Activated T-cell treated with anti-CD3 and anti-CD28 coated beads, Interleukin-2, amount 50 U/mL, for 24 hours (primary cell): ENCODE results near the gene CNGA1.

ENCODE experiments used
- DNase-seq: peaks from one replicate; pipeline ENCODE4 v3.0.0-alpha.2; 2020
- H3K27ac Mint-ChIP-seq: 2 replicates; pipeline ENCODE4 v1.8.0; 2020; ENCODE audit warnings: mild to moderate bottlenecking, mixed read lengths
- H3K27me3 Mint-ChIP-seq: 2 replicates; pipeline ENCODE4 v1.8.0; 2020; ENCODE audit warnings: mixed read lengths
- H3K36me3 Mint-ChIP-seq: 2 replicates; pipeline ENCODE4 v1.8.0; 2020; ENCODE audit warnings: low read depth, mixed read lengths
- H3K4me1 Mint-ChIP-seq: 2 replicates; pipeline ENCODE4 v1.8.0; 2020; ENCODE audit warnings: low read depth, mixed read lengths
- H3K4me3 Mint-ChIP-seq: 2 replicates; pipeline ENCODE4 v1.8.0; 2020; ENCODE audit warnings: mild to moderate bottlenecking, moderate library complexity, mixed read lengths
- H3K9me3 Mint-ChIP-seq: 2 replicates; pipeline ENCODE4 v1.8.0; 2020; ENCODE audit warnings: mixed read lengths

The CNGA1 gene

DNA sequence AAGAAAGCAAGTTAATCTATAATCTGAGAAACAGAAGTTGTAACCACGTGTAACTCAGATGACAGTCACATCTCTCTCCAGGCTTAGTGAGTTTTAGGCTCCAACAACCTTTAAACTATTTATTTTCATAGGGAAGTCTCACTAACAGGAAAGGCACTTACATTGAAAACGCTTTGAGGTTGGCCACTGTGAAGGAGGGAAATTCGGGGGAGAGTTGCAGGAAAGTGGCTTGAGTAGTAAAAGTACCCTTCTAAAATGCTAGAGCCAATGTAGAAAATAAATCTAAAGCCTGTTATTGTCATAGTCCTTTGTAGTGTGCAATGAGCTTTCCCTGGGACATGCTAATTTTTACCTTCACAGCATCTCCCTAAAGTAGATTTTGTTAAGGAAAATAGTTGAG, 101.1 kb downstream of the CNGA1 start:
- H3K4me1 Mint-ChIP-seq = peaks cover 34% of the 10 kb centered on the region
- H3K27me3 Mint-ChIP-seq = no peaks in the 10 kb centered on the region
- peaks cover 3% of the 10 kb centered on the region for H3K9me3 Mint-ChIP-seq
- peaks cover 35% of the 10 kb centered on the region for H3K36me3 Mint-ChIP-seq
- peak overlapping the region; percentile 97 for H3K4me3 Mint-ChIP-seq
- no peak for DNase-seq
- H3K27ac Mint-ChIP-seq = no peak overlapping the region

DNA sequence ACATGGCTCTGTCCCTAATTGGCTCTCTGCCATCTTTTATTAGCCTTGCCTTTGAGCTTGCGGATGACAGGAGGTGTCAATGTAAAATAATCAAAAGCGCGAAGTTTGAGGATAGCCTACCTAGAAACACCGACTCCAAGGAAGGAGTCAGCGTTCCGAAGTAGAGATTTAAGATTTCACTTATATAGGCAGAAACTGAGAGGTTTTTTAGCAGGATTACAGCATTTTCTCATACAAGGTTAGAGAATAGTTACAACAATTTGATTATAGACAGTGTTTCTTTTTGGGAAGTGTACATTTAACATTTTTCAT, 101.6 kb downstream of the CNGA1 start:
- no peak for DNase-seq
- no peaks in the 10 kb centered on the region for H3K27me3 Mint-ChIP-seq
- peak overlapping the region; percentile 97 for H3K4me3 Mint-ChIP-seq
- peaks cover 3% of the 10 kb centered on the region for H3K9me3 Mint-ChIP-seq
- peaks cover 40% of the 10 kb centered on the region for H3K36me3 Mint-ChIP-seq
- H3K4me1 Mint-ChIP-seq = peaks cover 35% of the 10 kb centered on the region
- H3K27ac Mint-ChIP-seq = peak overlapping the region; percentile 85

GRCh38 chr4:47914220-47914925, 102.1 kb downstream of the CNGA1 start, which contains the start of gene NFXL1:
NFXL1 (minus strand) TSS chr4:47914583; CDS start chr4:47914203, 380 bp downstream.
- H3K27ac Mint-ChIP-seq = peak within 1 kb of the TSS; percentile 98
- peak within 1 kb of the TSS; percentile 97 for H3K4me3 Mint-ChIP-seq
- peaks cover 40% of the 10 kb centered on the region for H3K36me3 Mint-ChIP-seq
- DNase-seq = peak; percentile 95
- peaks cover 3% of the 10 kb centered on the region for H3K9me3 Mint-ChIP-seq
- H3K27me3 Mint-ChIP-seq = no peaks in the 10 kb centered on the region
- peaks cover 35% of the 10 kb centered on the region for H3K4me1 Mint-ChIP-seq

DNA sequence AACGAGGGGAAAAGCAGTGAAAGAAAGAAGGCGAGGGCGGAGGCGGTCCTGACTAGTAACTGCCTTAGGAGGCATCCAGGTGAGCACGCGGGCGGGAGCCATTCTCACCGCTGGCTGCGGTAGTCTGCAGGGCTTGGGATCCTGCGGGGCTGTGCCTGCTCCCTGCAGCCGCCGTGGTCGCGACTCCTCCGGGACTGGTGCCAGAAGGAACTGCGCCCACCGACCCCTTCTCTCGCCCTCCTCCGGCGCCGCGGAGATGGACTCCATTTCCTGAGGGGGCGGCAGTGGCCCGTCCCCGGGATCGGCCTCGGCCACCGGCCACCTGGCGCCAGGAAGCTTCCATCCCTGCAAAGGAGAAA, 102.6 kb downstream of the CNGA1 start:
- peak; percentile 70 for DNase-seq
- peaks cover 45% of the 10 kb centered on the region for H3K36me3 Mint-ChIP-seq
- H3K4me1 Mint-ChIP-seq = peaks cover 40% of the 10 kb centered on the region
- peak overlapping the region; percentile 97 for H3K4me3 Mint-ChIP-seq
- H3K9me3 Mint-ChIP-seq = peaks cover 3% of the 10 kb centered on the region
- peak overlapping the region; percentile 98 for H3K27ac Mint-ChIP-seq
- H3K27me3 Mint-ChIP-seq = no peaks in the 10 kb centered on the region

- peaks cover 49% of the 10 kb centered on the region for H3K36me3 Mint-ChIP-seq
- H3K4me3 Mint-ChIP-seq = peak overlapping the region; percentile 97
- H3K9me3 Mint-ChIP-seq = peaks cover 3% of the 10 kb centered on the region
- peaks cover 42% of the 10 kb centered on the region for H3K4me1 Mint-ChIP-seq
- DNase-seq = no peak
- no peaks in the 10 kb centered on the region for H3K27me3 Mint-ChIP-seq
- H3K27ac Mint-ChIP-seq = peak overlapping the region; percentile 98
Observed at GRCh38 chr4:47913330-47913729, 103.2 kb downstream of the CNGA1 start.

GRCh38 chr4:47907089-47907646, 109.3 kb downstream of the CNGA1 start:
- peaks cover 80% of the 10 kb centered on the region for H3K36me3 Mint-ChIP-seq
- DNase-seq = no peak

DNA sequence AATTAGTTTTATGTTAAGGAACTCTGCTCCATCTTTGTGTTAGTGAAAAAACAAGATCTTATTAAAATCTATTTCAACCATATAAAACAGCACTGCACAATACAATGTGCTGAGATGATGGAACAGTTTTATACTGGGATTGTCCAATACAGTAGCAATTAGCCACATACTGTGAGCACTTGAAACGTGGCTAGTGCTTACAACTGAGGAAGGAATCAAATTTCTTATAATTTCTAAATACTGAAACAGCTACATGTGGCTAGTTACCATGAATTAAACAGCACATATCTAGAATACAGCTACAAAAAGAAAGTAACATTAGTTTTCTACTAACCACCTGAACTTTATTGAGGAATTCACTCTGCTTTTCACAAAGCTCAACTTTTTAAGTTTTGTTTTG, 116.8 kb downstream of the CNGA1 start:
- Mint-ChIP-seq H3K36me3 (peaks cover 86% of the 10 kb centered on the region), H3K4me1 (peaks cover 4% of the 10 kb centered on the region), H3K27me3 (no peaks in the 10 kb centered on the region), H3K9me3 (no peaks in the 10 kb centered on the region), H3K27ac (no peak overlapping the region), H3K4me3 (no peak overlapping the region)
- DNase-seq = no peak

More at GRCh38 chr4:47907089-47907646, 109.3 kb downstream of the CNGA1 start:
- Mint-ChIP-seq H3K4me1 (peaks cover 31% of the 10 kb centered on the region), H3K27ac (peak overlapping the region; percentile 5), H3K4me3 (no peak overlapping the region), H3K9me3 (no peaks in the 10 kb centered on the region), H3K27me3 (no peaks in the 10 kb centered on the region)

- H3K27ac Mint-ChIP-seq = no peak overlapping the region
- peaks cover 90% of the 10 kb centered on the region for H3K36me3 Mint-ChIP-seq
- H3K4me1 Mint-ChIP-seq = peaks cover 15% of the 10 kb centered on the region
- no peak overlapping the region for H3K4me3 Mint-ChIP-seq
- no peak for DNase-seq
- H3K27me3 Mint-ChIP-seq = no peaks in the 10 kb centered on the region
- H3K9me3 Mint-ChIP-seq = no peaks in the 10 kb centered on the region
Observed at GRCh38 chr4:47891928-47892327, 124.6 kb downstream of the CNGA1 start.
